Measurements from ENCODE around the gene TRPM3. TPM values are rescaled to one million over a fixed set of nuclear protein-coding genes. Genes with fewer than 3 reads are reported as not detected.

TRPM3 gene
- total and polyA plus RNA-seq, 12 donors = 0.27 to 5.3 (median 1.8) TPM

- no peak for DNase-seq
- 79 to 97% (median 96%) methylated on average over 4 of the region's 4 CpGs for WGBS, 4 donors
- TF ChIP-seq CTCF (IDR thresholded peaks at IDR 0.05) (no peak), POLR2A (IDR thresholded peaks at IDR 0.05) (no peak)
Observed at GRCh38 chr9:70692431-70692830, 429.0 kb downstream of the TRPM3 start.

GRCh38 chr9:70688704-70689103, 432.7 kb downstream of the TRPM3 start:
- H3K27me3 ChIP-seq = no peaks in the 10 kb centered on the region
- intact Hi-C loops (cut with DNase I) = no loop called here
- no peak overlapping the region for H3K4me3 ChIP-seq
- DNase-seq = no peak
- TF ChIP-seq POLR2A (IDR thresholded peaks at IDR 0.05) (no peak), CTCF (IDR thresholded peaks at IDR 0.05) (no peak)
- H3K27ac ChIP-seq = no peak overlapping the region
- no peaks in the 10 kb centered on the region for H3K9me3 ChIP-seq (replicated peaks in 1 of 3)
- no peaks in the 10 kb centered on the region for H3K36me3 ChIP-seq (replicated peaks in 1 of 2)
- H3K4me1 ChIP-seq (replicated peaks in 1 of 2) = no peaks in the 10 kb centered on the region

More at GRCh38 chr9:70692431-70692830, 429.0 kb downstream of the TRPM3 start:
- H3K27ac ChIP-seq = no peak overlapping the region
- H3K4me1 ChIP-seq (replicated peaks in 1 of 2) = no peaks in the 10 kb centered on the region
- no peaks in the 10 kb centered on the region for H3K9me3 ChIP-seq (replicated peaks in 1 of 3)
- intact Hi-C loops (cut with DNase I) = no loop called here
- no peaks in the 10 kb centered on the region for H3K36me3 ChIP-seq (replicated peaks in 1 of 2)
- no peak overlapping the region for H3K4me3 ChIP-seq
- no peaks in the 10 kb centered on the region for H3K27me3 ChIP-seq

GRCh38 chr9:70683841-70684240, 437.6 kb downstream of the TRPM3 start:
- Histone ChIP-seq H3K27ac (no peak overlapping the region), H3K4me3 (no peak overlapping the region), H3K9me3 (replicated peaks in 1 of 3) (no peaks in the 10 kb centered on the region), H3K4me1 (replicated peaks in 1 of 2) (peaks cover 7 to 10% of the 10 kb centered on the region in 2 donors), H3K36me3 (replicated peaks in 1 of 2) (no peaks in the 10 kb centered on the region), H3K27me3 (no peaks in the 10 kb centered on the region)
- no peak for DNase-seq
- no peak for TF ChIP-seq POLR2A (IDR thresholded peaks at IDR 0.05)
- no peak for TF ChIP-seq CTCF (IDR thresholded peaks at IDR 0.05)
- 50 to 68% (median 59%) methylated on average over 2 of the region's 2 CpGs for WGBS, 4 donors
- intact Hi-C loops (cut with DNase I) = no loop called here

DNA sequence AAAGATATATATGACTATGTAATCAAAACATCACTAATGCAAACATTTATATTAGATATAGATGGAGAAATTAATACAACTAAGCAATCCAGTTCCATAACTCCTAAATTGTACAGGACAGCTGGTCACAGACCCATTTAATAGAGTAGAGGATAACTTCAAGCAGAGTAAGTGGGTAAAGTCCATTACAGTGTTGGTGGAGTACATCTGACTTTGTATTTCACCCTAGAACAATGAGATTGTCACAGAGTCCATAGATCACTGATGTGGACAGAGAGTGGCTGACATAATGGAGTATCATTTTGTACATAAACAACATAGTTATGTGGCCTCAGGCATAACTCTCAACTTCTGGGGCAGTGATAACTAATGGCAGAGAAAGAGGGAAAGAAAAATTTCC, 439.1 kb downstream of the TRPM3 start:
- DNase-seq = no peak
- TF ChIP-seq POLR2A (IDR thresholded peaks at IDR 0.05) (no peak), CTCF (IDR thresholded peaks at IDR 0.05) (no peak)

More for the DNA sequence above, 439.1 kb downstream of the TRPM3 start:
- H3K4me1 ChIP-seq (replicated peaks in 1 of 2) = peaks cover 21 to 26% of the 10 kb centered on the region in 2 donors
- no peaks in the 10 kb centered on the region for H3K27me3 ChIP-seq
- intact Hi-C loops (cut with DNase I) = no loop called here
- H3K27ac ChIP-seq = no peak overlapping the region
- no peak overlapping the region for H3K4me3 ChIP-seq
- H3K9me3 ChIP-seq (replicated peaks in 1 of 3) = no peaks in the 10 kb centered on the region
- no peaks in the 10 kb centered on the region for H3K36me3 ChIP-seq (replicated peaks in 1 of 2)

Data from adrenal gland (tissue), 12 donors.